Tibial nerve (tissue), 4 donors: Measurements from ENCODE around the gene RAB3GAP2. TPM values are rescaled to one million over a fixed set of nuclear protein-coding genes. Genes with fewer than 3 reads are reported as not detected.
A peak's percentile ranks its signal among the peaks of the same experiment; 100 is the strongest.

Experiments used
- DNase-seq, 2 donors: peaks; one replicate each; pipeline ENCODE4 v3.0.0-alpha.2; 2019; ENCODE audit warnings: low spot score in 2 of 2
- H3K27ac ChIP-seq, 4 donors: fragments of 200-600 bp; sonication (generic) in 3 of 4; one replicate each; pipeline ENCODE4 v1.5.1; 2017 to 2019; ENCODE audit warnings: mild to moderate bottlenecking in 1 of 4
- H3K27me3 ChIP-seq, 2 donors: fragments of 200-600 bp; sonication (generic) in 1 of 2; one replicate each; pipeline versions ENCODE4 v1.5.1 to v1.6.0; 2017 to 2019
- H3K36me3 ChIP-seq, 3 donors: fragments of 200-600 bp; sonication (generic); one replicate each; pipeline ENCODE4 v1.5.1; 2018 to 2019
- H3K4me1 ChIP-seq, 4 donors: fragments of 200-600 bp; sonication (generic) in 3 of 4; one replicate each; pipeline ENCODE4 v1.5.1; 2017 to 2019
- H3K4me3 ChIP-seq, 4 donors: fragments of 200-600 bp; sonication (generic) in 3 of 4; one replicate each; pipeline ENCODE4 v1.5.1; 2017 to 2019; ENCODE audit warnings: mild to moderate bottlenecking in 1 of 4, moderate library complexity in 1 of 4
- H3K9me3 ChIP-seq, 4 donors: fragments of 200-600 bp; sonication (generic) in 3 of 4; one replicate each; pipeline ENCODE4 v1.5.1; 2017 to 2019
- EP300 ChIP-seq, 2 donors: sonication (generic); formaldehyde crosslinking; IDR thresholded peaks; one replicate each; pipeline ENCODE4 v1.6.1; 2017; ENCODE audit warnings: antibody characterized with exemption in 2 of 2, mild to moderate bottlenecking in 1 of 2
- POLR2A ChIP-seq, 2 donors: fragments of 450-650 bp; IDR thresholded peaks; one replicate each; pipeline ENCODE4 v1.6.1; 2017; ENCODE audit warnings: antibody characterized with exemption in 2 of 2, mild to moderate bottlenecking in 2 of 2, moderate library complexity in 2 of 2
- WGBS, 2 donors: methylation state at CpG; one replicate each; pipeline ENCODE4 v1.1.5; 2018; 5-methylcytosine and 5-hydroxymethylcytosine counted together
- total RNA-seq, 4 donors: library from RNA; depleted of rRNA; stranded (reverse); fragments of >200 nt; gene quantifications; one replicate each; pipeline ENCODE4 v1.1.0, GENCODE V29; 2016
- TF ChIP-seq, protein P1 (sequence below), 5 experiments: fragments of 200-600 bp in 3 of 5; fragments of 450-650 bp in 2 of 5; sonication (generic) in 3 of 5; IDR thresholded peaks; one replicate each; pipeline ENCODE4 v1.5.1; 2016 to 2019; ENCODE audit warnings: antibody characterized with exemption in 5 of 5, mild to moderate bottlenecking in 3 of 5, moderate library complexity in 2 of 5

RAB3GAP2 gene, protein sequence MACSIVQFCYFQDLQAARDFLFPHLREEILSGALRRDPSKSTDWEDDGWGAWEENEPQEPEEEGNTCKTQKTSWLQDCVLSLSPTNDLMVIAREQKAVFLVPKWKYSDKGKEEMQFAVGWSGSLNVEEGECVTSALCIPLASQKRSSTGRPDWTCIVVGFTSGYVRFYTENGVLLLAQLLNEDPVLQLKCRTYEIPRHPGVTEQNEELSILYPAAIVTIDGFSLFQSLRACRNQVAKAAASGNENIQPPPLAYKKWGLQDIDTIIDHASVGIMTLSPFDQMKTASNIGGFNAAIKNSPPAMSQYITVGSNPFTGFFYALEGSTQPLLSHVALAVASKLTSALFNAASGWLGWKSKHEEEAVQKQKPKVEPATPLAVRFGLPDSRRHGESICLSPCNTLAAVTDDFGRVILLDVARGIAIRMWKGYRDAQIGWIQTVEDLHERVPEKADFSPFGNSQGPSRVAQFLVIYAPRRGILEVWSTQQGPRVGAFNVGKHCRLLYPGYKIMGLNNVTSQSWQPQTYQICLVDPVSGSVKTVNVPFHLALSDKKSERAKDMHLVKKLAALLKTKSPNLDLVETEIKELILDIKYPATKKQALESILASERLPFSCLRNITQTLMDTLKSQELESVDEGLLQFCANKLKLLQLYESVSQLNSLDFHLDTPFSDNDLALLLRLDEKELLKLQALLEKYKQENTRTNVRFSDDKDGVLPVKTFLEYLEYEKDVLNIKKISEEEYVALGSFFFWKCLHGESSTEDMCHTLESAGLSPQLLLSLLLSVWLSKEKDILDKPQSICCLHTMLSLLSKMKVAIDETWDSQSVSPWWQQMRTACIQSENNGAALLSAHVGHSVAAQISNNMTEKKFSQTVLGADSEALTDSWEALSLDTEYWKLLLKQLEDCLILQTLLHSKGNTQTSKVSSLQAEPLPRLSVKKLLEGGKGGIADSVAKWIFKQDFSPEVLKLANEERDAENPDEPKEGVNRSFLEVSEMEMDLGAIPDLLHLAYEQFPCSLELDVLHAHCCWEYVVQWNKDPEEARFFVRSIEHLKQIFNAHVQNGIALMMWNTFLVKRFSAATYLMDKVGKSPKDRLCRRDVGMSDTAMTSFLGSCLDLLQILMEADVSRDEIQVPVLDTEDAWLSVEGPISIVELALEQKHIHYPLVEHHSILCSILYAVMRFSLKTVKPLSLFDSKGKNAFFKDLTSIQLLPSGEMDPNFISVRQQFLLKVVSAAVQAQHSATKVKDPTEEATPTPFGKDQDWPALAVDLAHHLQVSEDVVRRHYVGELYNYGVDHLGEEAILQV (N-terminal part only)
- total RNA-seq, result 10 to 100 TPM; 30.6 to 36.8 (median 31.2) TPM

DNA sequence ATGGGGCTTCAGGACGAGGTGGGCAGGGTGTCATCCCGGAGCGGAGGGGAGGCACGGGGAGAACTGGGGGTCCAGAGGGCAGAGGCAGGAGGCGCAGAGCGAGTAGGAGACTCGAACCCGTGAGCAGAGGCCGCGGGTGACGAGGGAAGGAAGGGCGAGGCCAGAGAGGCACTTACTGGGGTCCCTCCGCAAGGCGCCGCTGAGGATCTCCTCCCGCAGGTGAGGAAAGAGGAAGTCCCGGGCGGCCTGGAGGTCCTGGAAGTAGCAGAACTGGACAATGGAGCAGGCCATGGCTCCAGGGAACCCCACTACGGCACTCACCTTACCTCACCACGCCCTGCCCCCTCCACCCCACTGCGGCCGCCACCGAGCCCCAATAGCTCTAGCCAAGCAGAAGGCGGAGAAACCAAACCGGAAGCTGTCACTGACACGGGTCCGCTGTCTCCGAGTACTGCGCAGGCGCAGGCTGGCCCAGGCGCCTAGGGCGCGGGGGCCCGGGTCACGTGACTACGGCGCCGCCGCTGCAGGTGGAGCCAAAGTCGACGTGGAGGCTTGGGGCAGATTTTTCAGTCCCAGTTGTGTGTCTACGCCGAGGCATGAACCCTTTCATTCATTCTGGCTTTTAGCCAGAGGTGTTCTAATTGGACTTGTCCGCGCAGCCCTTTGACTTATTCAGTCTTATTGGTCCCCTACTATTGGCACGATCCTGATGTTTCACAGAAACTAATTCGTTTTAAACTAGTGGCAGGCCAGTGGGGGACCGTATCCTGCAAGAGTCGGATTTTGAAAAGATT is at the start of gene RAB3GAP2:
Gene RAB3GAP2 (minus strand): TSS at position 407 of the 794 bp plus-strand sequence. CDS start 116 bp downstream, at position 291.
- TF ChIP-seq, protein P1, sequence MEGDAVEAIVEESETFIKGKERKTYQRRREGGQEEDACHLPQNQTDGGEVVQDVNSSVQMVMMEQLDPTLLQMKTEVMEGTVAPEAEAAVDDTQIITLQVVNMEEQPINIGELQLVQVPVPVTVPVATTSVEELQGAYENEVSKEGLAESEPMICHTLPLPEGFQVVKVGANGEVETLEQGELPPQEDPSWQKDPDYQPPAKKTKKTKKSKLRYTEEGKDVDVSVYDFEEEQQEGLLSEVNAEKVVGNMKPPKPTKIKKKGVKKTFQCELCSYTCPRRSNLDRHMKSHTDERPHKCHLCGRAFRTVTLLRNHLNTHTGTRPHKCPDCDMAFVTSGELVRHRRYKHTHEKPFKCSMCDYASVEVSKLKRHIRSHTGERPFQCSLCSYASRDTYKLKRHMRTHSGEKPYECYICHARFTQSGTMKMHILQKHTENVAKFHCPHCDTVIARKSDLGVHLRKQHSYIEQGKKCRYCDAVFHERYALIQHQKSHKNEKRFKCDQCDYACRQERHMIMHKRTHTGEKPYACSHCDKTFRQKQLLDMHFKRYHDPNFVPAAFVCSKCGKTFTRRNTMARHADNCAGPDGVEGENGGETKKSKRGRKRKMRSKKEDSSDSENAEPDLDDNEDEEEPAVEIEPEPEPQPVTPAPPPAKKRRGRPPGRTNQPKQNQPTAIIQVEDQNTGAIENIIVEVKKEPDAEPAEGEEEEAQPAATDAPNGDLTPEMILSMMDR (IDR thresholded peaks at IDR 0.05), result peak in 1 of 5 experiments; percentile 20
- TF ChIP-seq POLR2A (IDR thresholded peaks at IDR 0.05), result peak; percentile 68 to 75
- TF ChIP-seq EP300 (IDR thresholded peaks at IDR 0.05), result peak; percentile 93 to 95
- Histone ChIP-seq H3K9me3 (no peaks in the 10 kb centered on the region), H3K4me3 (peak within 1 kb of the TSS; percentile 77 to 96 (median 84)), H3K36me3 (peaks cover 0 to 23% (median 0%) of the 10 kb centered on the region in 3 donors), H3K27ac (peak within 1 kb of the TSS; percentile 61 to 97 (median 91)), H3K27me3 (no peaks in the 10 kb centered on the region), H3K4me1 (peaks cover 3 to 55% (median 21%) of the 10 kb centered on the region in 4 donors)
- DNase-seq, result peak; percentile 84 to 87
- WGBS, 2 donors, result 1% methylated on average over 48 to 49 of the region's 49 CpGs

DNA sequence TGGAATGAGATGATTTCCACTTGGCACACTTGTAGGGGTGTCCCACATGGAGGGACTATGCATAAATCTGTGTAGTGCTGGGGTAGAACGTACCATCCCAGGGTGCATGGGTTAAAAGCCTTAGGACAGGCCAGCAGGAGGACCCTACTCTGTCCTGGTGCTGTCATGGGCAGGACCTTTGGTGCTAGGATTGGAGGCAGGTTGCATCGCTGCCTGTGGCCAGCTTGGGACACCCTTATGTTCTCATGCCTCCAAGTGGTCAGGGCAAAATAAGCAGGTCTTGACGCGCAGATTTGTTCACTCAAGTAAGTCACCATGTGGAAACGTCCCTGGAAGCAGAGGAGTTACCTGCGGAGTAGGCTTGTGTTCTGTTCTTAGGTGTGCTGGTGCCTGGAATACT is 49.5 kb upstream of the RAB3GAP2 start:
- no peaks in the 10 kb centered on the region for H3K9me3 ChIP-seq
- no peak for TF ChIP-seq EP300 (IDR thresholded peaks at IDR 0.05)
- no peak for TF ChIP-seq POLR2A (IDR thresholded peaks at IDR 0.05)
- TF ChIP-seq, protein P1 (IDR thresholded peaks at IDR 0.05), result no peak
- no peak overlapping the region for H3K27ac ChIP-seq
- H3K4me3 ChIP-seq, result no peak overlapping the region
- DNase-seq, result no peak
- no peaks in the 10 kb centered on the region for H3K36me3 ChIP-seq
- H3K27me3 ChIP-seq, result no peaks in the 10 kb centered on the region
- peaks cover 0 to 12% (median 0%) of the 10 kb centered on the region in 4 donors for H3K4me1 ChIP-seq
- WGBS, 2 donors, result 89 to 99% methylated on average over 6 of the region's 6 CpGs

DNA sequence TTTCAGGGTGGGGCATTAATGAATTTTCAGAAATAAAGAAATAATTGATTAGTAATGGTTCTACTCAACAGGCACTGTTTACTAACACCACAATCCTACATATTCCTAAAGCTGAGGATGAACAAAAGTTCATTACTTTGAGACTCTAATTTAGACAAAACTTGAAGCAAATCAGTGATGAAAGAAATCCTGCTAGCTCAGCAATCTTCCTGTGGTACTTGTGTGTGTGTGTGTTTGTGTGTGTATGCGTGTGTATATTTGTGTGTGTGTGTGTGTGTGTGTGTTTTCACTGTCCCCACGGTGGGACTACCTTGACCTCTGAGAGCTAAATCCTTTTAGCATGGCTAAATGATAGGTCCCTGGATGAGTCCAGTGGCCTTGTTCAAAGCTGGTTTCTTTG is 48.5 kb upstream of the RAB3GAP2 start:
- H3K4me1 ChIP-seq, result peaks cover 0 to 6% (median 0%) of the 10 kb centered on the region in 4 donors
- 77 to 83% methylated on average over 2 of the region's 2 CpGs for WGBS, 2 donors
- no peak overlapping the region for H3K4me3 ChIP-seq
- H3K36me3 ChIP-seq, result no peaks in the 10 kb centered on the region
- TF ChIP-seq, protein P1 (IDR thresholded peaks at IDR 0.05), result no peak
- TF ChIP-seq EP300 (IDR thresholded peaks at IDR 0.05) (no peak), POLR2A (IDR thresholded peaks at IDR 0.05) (no peak)
- no peak for DNase-seq
- H3K27ac ChIP-seq, result no peak overlapping the region
- H3K27me3 ChIP-seq, result no peaks in the 10 kb centered on the region
- H3K9me3 ChIP-seq, result no peaks in the 10 kb centered on the region

DNA sequence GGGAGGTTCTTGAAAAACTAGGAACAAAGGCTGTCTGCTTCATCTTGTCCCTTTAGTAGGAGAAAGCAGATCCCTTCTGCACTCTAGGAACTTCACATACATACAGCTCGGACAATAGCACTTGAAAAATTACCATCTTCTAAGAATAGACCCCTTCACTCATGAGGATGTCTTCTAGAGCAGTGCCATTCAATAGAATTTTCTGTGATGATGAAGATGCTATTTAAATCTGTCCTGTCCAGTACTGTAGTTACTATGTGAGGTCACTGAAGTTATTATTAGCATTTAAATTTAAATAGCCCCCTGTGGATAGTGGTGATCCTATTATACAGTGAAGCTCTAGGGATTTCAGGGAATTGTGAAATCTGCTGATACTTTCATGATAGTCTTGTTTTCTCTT is 46.4 kb upstream of the RAB3GAP2 start:
- 81 to 93% methylated on average over 1 of the region's 1 CpG for whole genome bisulfite sequencing, 2 donors

More for the DNA sequence above, 46.4 kb upstream of the RAB3GAP2 start:
- H3K36me3 ChIP-seq, result no peaks in the 10 kb centered on the region
- DNase-seq, result no peak
- TF ChIP-seq EP300 (IDR thresholded peaks at IDR 0.05), result no peak
- TF ChIP-seq, protein P1 (IDR thresholded peaks at IDR 0.05), result no peak
- TF ChIP-seq POLR2A (IDR thresholded peaks at IDR 0.05), result no peak
- H3K4me1 ChIP-seq, result no peaks in the 10 kb centered on the region
- H3K4me3 ChIP-seq, result no peak overlapping the region
- H3K9me3 ChIP-seq, result no peaks in the 10 kb centered on the region
- H3K27ac ChIP-seq, result no peak overlapping the region
- no peaks in the 10 kb centered on the region for H3K27me3 ChIP-seq
